Embryonic facial prominence (tissue), 1 donor: ENCODE results near the gene CD63.

Experiments used
- DNase-seq: peaks from one replicate; pipeline ENCODE4 v3.0.0-alpha.2; 2016; ENCODE audit errors: extremely low spot score

The CD63 gene

GRCh38 chr12:55706568-55707218 is 22.1 kb downstream of the CD63 start:
- no peak for DNase-seq

- no peak for DNase-seq
Observed at GRCh38 chr12:55705782-55706402, 22.9 kb downstream of the CD63 start.

GRCh38 chr12:55704824-55705718 is 23.7 kb downstream of the CD63 start:
- DNase-seq: no peak

- DNase-seq: no peak
Observed at GRCh38 chr12:55703901-55704761, 24.7 kb downstream of the CD63 start.

- DNase-seq: no peak
Observed at GRCh38 chr12:55703288-55703687, 25.5 kb downstream of the CD63 start.

- no peak for DNase-seq
Observed at GRCh38 chr12:55702861-55703260, 25.9 kb downstream of the CD63 start.

GRCh38 chr12:55700255-55701018 is 28.4 kb downstream of the CD63 start:
- DNase-seq: no peak

- no peak for DNase-seq
Observed at GRCh38 chr12:55699471-55700055, 29.2 kb downstream of the CD63 start.

GRCh38 chr12:55698965-55699364 is 29.8 kb downstream of the CD63 start:
- DNase-seq: no peak

GRCh38 chr12:55698241-55698955 is 30.4 kb downstream of the CD63 start:
- no peak for DNase-seq

GRCh38 chr12:55697686-55698085 is 31.1 kb downstream of the CD63 start:
- no peak for DNase-seq

GRCh38 chr12:55696796-55697462 is 31.9 kb downstream of the CD63 start:
- no peak for DNase-seq

- DNase-seq: no peak
Observed at GRCh38 chr12:55696141-55696540, 32.7 kb downstream of the CD63 start.

GRCh38 chr12:55695349-55695748 is 33.5 kb downstream of the CD63 start:
- no peak for DNase-seq

- no peak for DNase-seq
Observed at GRCh38 chr12:55694651-55695050, 34.2 kb downstream of the CD63 start.

GRCh38 chr12:55694188-55694515 is 34.7 kb downstream of the CD63 start:
- DNase-seq: no peak

GRCh38 chr12:55693323-55694187 is 35.3 kb downstream of the CD63 start:
- DNase-seq: no peak

GRCh38 chr12:55692631-55693322 is 36.0 kb downstream of the CD63 start:
- DNase-seq: no peak
